Panc1 (cell line): ENCODE measurements around the gene TOR1B.

Experiments
- POLR2AphosphoS5 ChIP-seq: IDR thresholded peaks from 2 replicates; pipeline ENCODE4 v1.6.1; 2012; ENCODE audit warnings: mild to moderate bottlenecking, low read depth, low read length, moderate library complexity
- TCF7L2 ChIP-seq: IDR thresholded peaks from 2 replicates; pipeline ENCODE4 v1.6.1; 2011; ENCODE audit warnings: mild to moderate bottlenecking, low read depth, low read length, inconsistent platforms
- TF ChIP-seq, protein P1 (sequence below): fragments of 450-650 bp; IDR thresholded peaks from 2 replicates; pipeline ENCODE4 v1.5.1; 2017; ENCODE audit warnings: mild to moderate bottlenecking

DNA sequence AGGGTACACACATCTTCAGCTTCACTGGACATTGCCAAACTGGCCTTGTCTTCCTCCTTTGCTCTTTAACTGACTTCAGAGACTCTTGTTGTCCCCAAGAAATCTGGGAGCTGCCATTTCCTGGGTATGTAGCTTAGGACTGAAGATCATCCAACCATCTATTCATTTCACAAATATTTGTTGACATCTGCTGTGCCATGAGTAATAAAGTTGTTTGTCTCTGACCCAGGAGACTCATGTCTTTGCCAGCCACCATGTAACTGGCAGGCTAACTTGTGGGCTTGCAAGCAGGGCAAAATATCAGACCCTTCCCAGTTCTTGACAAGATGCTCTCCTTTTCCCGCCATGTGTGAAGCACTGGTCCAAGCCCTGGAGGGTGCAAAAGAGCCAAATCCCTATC, 17.1 kb upstream of the TOR1B start:
- no peak for TF ChIP-seq TCF7L2
- TF ChIP-seq, protein P1, sequence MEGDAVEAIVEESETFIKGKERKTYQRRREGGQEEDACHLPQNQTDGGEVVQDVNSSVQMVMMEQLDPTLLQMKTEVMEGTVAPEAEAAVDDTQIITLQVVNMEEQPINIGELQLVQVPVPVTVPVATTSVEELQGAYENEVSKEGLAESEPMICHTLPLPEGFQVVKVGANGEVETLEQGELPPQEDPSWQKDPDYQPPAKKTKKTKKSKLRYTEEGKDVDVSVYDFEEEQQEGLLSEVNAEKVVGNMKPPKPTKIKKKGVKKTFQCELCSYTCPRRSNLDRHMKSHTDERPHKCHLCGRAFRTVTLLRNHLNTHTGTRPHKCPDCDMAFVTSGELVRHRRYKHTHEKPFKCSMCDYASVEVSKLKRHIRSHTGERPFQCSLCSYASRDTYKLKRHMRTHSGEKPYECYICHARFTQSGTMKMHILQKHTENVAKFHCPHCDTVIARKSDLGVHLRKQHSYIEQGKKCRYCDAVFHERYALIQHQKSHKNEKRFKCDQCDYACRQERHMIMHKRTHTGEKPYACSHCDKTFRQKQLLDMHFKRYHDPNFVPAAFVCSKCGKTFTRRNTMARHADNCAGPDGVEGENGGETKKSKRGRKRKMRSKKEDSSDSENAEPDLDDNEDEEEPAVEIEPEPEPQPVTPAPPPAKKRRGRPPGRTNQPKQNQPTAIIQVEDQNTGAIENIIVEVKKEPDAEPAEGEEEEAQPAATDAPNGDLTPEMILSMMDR: no peak
- no peak for TF ChIP-seq POLR2AphosphoS5
